ENCODE results near the gene STRA8. TPM values are rescaled to one million over a fixed set of nuclear protein-coding genes. Genes with fewer than 3 reads are reported as not detected.

STRA8 gene, protein sequence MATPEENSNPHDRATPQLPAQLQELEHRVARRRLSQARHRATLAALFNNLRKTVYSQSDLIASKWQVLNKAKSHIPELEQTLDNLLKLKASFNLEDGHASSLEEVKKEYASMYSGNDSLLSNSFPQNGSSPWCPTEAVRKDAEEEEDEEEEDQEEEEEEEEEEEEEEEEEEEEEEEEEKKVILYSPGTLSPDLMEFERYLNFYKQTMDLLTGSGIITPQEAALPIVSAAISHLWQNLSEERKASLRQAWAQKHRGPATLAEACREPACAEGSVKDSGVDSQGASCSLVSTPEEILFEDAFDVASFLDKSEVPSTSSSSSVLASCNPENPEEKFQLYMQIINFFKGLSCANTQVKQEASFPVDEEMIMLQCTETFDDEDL
- polyA plus RNA-seq (2013, experiment 1 of 4): not detected
- polyA plus RNA-seq (2013, experiment 2 of 4): not detected
- not detected for polyA plus RNA-seq (2013, experiment 3 of 4)
- polyA plus RNA-seq (2013, experiment 4 of 4): not detected

- no peaks in the 10 kb centered on the region for H3K27me3 ChIP-seq (ENCODE audit: control insufficient read depth, insufficient read depth, low read length, poor library complexity, severe bottlenecking)
- no peak within 1 kb of the TSS for H3K4me3 ChIP-seq (ENCODE audit: insufficient read depth, low read depth, low read length)
- no peaks in the 10 kb centered on the region for H3K36me3 ChIP-seq (ENCODE audit: control insufficient read depth, insufficient read depth, low read length)
- 95% methylated on average over 28 of the region's 28 CpGs for WGBS, 2 experiments
- H3K27ac ChIP-seq (ENCODE audit: insufficient read depth, low read depth, low read length, poor library complexity, severe bottlenecking): no peak within 1 kb of the TSS
- no peaks in the 10 kb centered on the region for H3K9me3 ChIP-seq (ENCODE audit: control insufficient read depth, low read length)
- H3K4me1 ChIP-seq (ENCODE audit: control insufficient read depth, insufficient read depth, low read length): no peaks in the 10 kb centered on the region
These were observed at the start of gene STRA8 for GRCh38 chr7:135233570-135233969. Gene STRA8, plus strand, starts transcription at chr7:135233838. Its CDS starts 6,687 bp downstream, at chr7:135240525.

GRCh38 chr7:135184254-135184841, 49.3 kb upstream of the STRA8 start:
- 93 to 95% methylated on average over 5 of the region's 5 CpGs for WGBS, 2 experiments

GRCh38 chr7:135185471-135186260, 48.0 kb upstream of the STRA8 start:
- WGBS, 2 experiments: 93 to 94% methylated on average over 7 of the region's 7 CpGs
- no peak overlapping the region for H3K27ac ChIP-seq (ENCODE audit: insufficient read depth, low read depth, low read length, poor library complexity, severe bottlenecking)
- H3K36me3 ChIP-seq (ENCODE audit: control insufficient read depth, insufficient read depth, low read length): peaks cover 4% of the 10 kb centered on the region
- H3K4me3 ChIP-seq (ENCODE audit: insufficient read depth, low read depth, low read length): no peak overlapping the region
- H3K9me3 ChIP-seq (ENCODE audit: control insufficient read depth, low read length): peaks cover 3% of the 10 kb centered on the region
- H3K4me1 ChIP-seq (ENCODE audit: control insufficient read depth, insufficient read depth, low read length): no peaks in the 10 kb centered on the region
- no peaks in the 10 kb centered on the region for H3K27me3 ChIP-seq (ENCODE audit: control insufficient read depth, insufficient read depth, low read length, poor library complexity, severe bottlenecking)

More at GRCh38 chr7:135184254-135184841, 49.3 kb upstream of the STRA8 start:
- peaks cover 4% of the 10 kb centered on the region for H3K36me3 ChIP-seq (ENCODE audit: control insufficient read depth, insufficient read depth, low read length)
- peaks cover 3% of the 10 kb centered on the region for H3K9me3 ChIP-seq (ENCODE audit: control insufficient read depth, low read length)
- no peak overlapping the region for H3K4me3 ChIP-seq (ENCODE audit: insufficient read depth, low read depth, low read length)
- no peaks in the 10 kb centered on the region for H3K4me1 ChIP-seq (ENCODE audit: control insufficient read depth, insufficient read depth, low read length)
- H3K27me3 ChIP-seq (ENCODE audit: control insufficient read depth, insufficient read depth, low read length, poor library complexity, severe bottlenecking): no peaks in the 10 kb centered on the region
- no peak overlapping the region for H3K27ac ChIP-seq (ENCODE audit: insufficient read depth, low read depth, low read length, poor library complexity, severe bottlenecking)

DNA sequence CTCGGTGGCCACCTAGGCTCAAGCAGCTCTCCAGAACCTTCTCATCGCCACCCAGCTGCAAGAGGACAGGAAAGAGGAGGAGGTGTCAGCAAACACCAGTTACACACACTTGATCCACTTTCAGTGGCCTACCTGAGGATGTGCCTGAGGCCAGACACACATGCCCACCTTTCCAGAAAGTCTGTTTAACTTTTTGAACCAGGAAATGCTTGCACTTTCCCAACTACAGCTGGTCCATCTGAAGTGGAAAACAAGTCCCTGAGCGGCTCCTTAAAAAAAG, 47.4 kb upstream of the STRA8 start:
- no peaks in the 10 kb centered on the region for H3K27me3 ChIP-seq (ENCODE audit: control insufficient read depth, insufficient read depth, low read length, poor library complexity, severe bottlenecking)
- H3K4me3 ChIP-seq (ENCODE audit: insufficient read depth, low read depth, low read length): no peak overlapping the region
- no peaks in the 10 kb centered on the region for H3K4me1 ChIP-seq (ENCODE audit: control insufficient read depth, insufficient read depth, low read length)
- no peaks in the 10 kb centered on the region for H3K9me3 ChIP-seq (ENCODE audit: control insufficient read depth, low read length)
- peaks cover 4% of the 10 kb centered on the region for H3K36me3 ChIP-seq (ENCODE audit: control insufficient read depth, insufficient read depth, low read length)
- H3K27ac ChIP-seq (ENCODE audit: insufficient read depth, low read depth, low read length, poor library complexity, severe bottlenecking): no peak overlapping the region
- 92 to 97% methylated on average over 3 of the region's 3 CpGs for WGBS, 2 experiments

- Histone ChIP-seq H3K36me3 (ENCODE audit: control insufficient read depth, insufficient read depth, low read length) (peaks cover 4% of the 10 kb centered on the region), H3K4me1 (ENCODE audit: control insufficient read depth, insufficient read depth, low read length) (no peaks in the 10 kb centered on the region), H3K27ac (ENCODE audit: insufficient read depth, low read depth, low read length, poor library complexity, severe bottlenecking) (no peak overlapping the region), H3K27me3 (ENCODE audit: control insufficient read depth, insufficient read depth, low read length, poor library complexity, severe bottlenecking) (no peaks in the 10 kb centered on the region), H3K9me3 (ENCODE audit: control insufficient read depth, low read length) (no peaks in the 10 kb centered on the region), H3K4me3 (ENCODE audit: insufficient read depth, low read depth, low read length) (no peak overlapping the region)
- WGBS, 2 experiments: 87% methylated on average over 12 of the region's 12 CpGs
These were observed 46.8 kb upstream of the STRA8 start for GRCh38 chr7:135186841-135187253.

DNA sequence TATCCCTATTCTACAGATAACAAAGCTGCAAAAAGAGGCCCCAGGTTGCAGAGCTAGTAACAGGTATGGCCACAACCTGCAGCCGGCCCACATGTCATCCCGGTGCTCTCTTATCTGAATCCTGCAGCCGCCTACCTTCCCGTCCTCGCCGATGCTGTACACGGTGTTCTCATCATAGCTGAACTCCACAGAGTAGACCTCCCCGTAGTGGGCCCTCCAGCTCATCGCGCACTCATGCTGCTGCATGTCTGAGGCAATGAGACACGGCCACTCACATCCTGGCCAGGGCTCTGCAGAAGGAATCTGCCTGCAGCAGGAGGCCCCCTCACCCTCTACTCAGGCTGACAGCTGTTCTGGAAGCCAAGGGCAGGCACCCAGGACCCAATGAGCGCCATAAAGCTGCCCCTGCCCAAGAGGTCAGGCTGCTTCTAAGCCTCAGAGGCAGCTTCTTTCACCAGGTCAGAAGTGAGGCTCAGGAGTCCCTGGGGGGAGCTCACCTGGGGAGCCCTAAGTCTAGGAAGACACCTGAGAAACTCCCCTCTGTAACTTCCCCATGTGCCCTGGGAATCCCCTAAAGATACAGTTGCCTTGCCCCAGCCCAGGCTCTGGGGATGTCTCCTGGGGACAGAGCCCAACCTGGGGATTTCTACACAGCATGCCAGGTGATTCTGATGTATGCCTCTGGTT, 45.2 kb upstream of the STRA8 start:
- Histone ChIP-seq H3K36me3 (ENCODE audit: control insufficient read depth, insufficient read depth, low read length) (peaks cover 4% of the 10 kb centered on the region), H3K4me1 (ENCODE audit: control insufficient read depth, insufficient read depth, low read length) (no peaks in the 10 kb centered on the region), H3K27me3 (ENCODE audit: control insufficient read depth, insufficient read depth, low read length, poor library complexity, severe bottlenecking) (no peaks in the 10 kb centered on the region), H3K4me3 (ENCODE audit: insufficient read depth, low read depth, low read length) (no peak overlapping the region), H3K9me3 (ENCODE audit: control insufficient read depth, low read length) (no peaks in the 10 kb centered on the region), H3K27ac (ENCODE audit: insufficient read depth, low read depth, low read length, poor library complexity, severe bottlenecking) (no peak overlapping the region)
- 95% methylated on average over 12 of the region's 12 CpGs for WGBS, 2 experiments

DNA sequence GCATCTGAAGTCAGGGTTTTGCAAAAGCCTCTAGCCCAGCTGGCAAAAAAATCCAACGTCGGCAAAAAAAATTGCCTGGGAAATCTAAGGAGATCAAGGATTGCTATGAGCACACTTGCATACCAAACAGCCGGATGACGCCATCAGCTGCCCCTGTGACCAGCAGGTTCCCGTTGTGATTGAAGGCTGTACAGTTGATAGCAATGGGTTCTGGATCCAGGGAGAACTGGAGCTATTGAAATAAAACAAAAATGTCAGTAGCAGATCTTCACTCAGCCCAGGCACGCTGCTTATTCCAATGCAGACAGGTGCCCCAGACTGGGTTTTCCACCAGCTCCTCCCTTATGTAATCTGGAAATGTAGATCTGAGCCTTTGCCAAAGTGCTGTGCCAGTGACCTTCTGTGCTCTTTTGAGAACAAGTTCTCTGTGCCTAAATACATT, 44.4 kb upstream of the STRA8 start:
- H3K36me3 ChIP-seq (ENCODE audit: control insufficient read depth, insufficient read depth, low read length): peaks cover 4% of the 10 kb centered on the region
- no peak overlapping the region for H3K4me3 ChIP-seq (ENCODE audit: insufficient read depth, low read depth, low read length)
- H3K27ac ChIP-seq (ENCODE audit: insufficient read depth, low read depth, low read length, poor library complexity, severe bottlenecking): no peak overlapping the region
- 93 to 96% methylated on average over 6 of the region's 6 CpGs for WGBS, 2 experiments
- no peaks in the 10 kb centered on the region for H3K4me1 ChIP-seq (ENCODE audit: control insufficient read depth, insufficient read depth, low read length)
- H3K9me3 ChIP-seq (ENCODE audit: control insufficient read depth, low read length): no peaks in the 10 kb centered on the region
- no peaks in the 10 kb centered on the region for H3K27me3 ChIP-seq (ENCODE audit: control insufficient read depth, insufficient read depth, low read length, poor library complexity, severe bottlenecking)

DNA sequence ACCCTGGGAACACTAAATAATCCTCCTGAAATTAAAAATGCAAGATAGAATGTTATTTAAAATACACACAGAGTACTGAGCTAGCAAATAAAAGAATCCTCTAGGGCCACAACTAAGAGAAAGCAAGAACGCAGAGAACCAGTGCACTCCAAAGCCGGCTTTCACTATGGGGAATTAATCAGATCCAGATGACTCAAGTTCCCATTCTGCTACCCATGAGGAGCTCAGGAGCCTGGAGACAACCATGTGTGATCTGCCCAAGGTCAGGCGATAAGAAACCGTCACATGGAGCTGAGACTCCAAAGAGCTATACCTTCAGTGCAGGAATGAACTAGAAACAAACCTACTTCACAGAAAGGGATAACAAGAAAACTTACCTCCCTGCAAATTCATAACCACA, 43.7 kb upstream of the STRA8 start:
- WGBS, 2 experiments: 96% methylated on average over 4 of the region's 4 CpGs
- Histone ChIP-seq H3K9me3 (ENCODE audit: control insufficient read depth, low read length) (no peaks in the 10 kb centered on the region), H3K4me3 (ENCODE audit: insufficient read depth, low read depth, low read length) (no peak overlapping the region), H3K27me3 (ENCODE audit: control insufficient read depth, insufficient read depth, low read length, poor library complexity, severe bottlenecking) (no peaks in the 10 kb centered on the region), H3K36me3 (ENCODE audit: control insufficient read depth, insufficient read depth, low read length) (no peaks in the 10 kb centered on the region), H3K4me1 (ENCODE audit: control insufficient read depth, insufficient read depth, low read length) (no peaks in the 10 kb centered on the region), H3K27ac (ENCODE audit: insufficient read depth, low read depth, low read length, poor library complexity, severe bottlenecking) (no peak overlapping the region)

GRCh38 chr7:135190703-135191102, 42.9 kb upstream of the STRA8 start:
- no peak overlapping the region for H3K4me3 ChIP-seq (ENCODE audit: insufficient read depth, low read depth, low read length)
- no peaks in the 10 kb centered on the region for H3K9me3 ChIP-seq (ENCODE audit: control insufficient read depth, low read length)
- H3K27me3 ChIP-seq (ENCODE audit: control insufficient read depth, insufficient read depth, low read length, poor library complexity, severe bottlenecking): no peaks in the 10 kb centered on the region
- no peak overlapping the region for H3K27ac ChIP-seq (ENCODE audit: insufficient read depth, low read depth, low read length, poor library complexity, severe bottlenecking)
- no peaks in the 10 kb centered on the region for H3K36me3 ChIP-seq (ENCODE audit: control insufficient read depth, insufficient read depth, low read length)
- H3K4me1 ChIP-seq (ENCODE audit: control insufficient read depth, insufficient read depth, low read length): no peaks in the 10 kb centered on the region
